Neural cell (in vitro differentiated cells): ENCODE results near the gene POSTN. TPM values are rescaled to one million over a fixed set of nuclear protein-coding genes. Genes with fewer than 3 reads are reported as not detected.

Experiments
- H2AFZ ChIP-seq: fragments of 200-600, 300-800 bp; sonication (generic), shearing (Covaris generic); 2 replicates; pipeline ENCODE4 v1.6.0; 2014; ENCODE audit warnings: low read depth, mild to moderate bottlenecking, antibody characterized with exemption, low read length, moderate library complexity
- H3F3A ChIP-seq: fragments of 200-600 bp; shearing (Covaris generic); 2 replicates; pipeline ENCODE4 v1.6.1; 2016; ENCODE audit warnings: mild to moderate bottlenecking, moderate library complexity, mixed read lengths, antibody characterized with exemption, low read length; ENCODE audit not compliant: insufficient read depth, poor library complexity, severe bottlenecking
- H3K27ac ChIP-seq: fragments of 200-600, 300-800 bp; sonication (generic), shearing (Covaris generic); 2 replicates; pipeline ENCODE4 v1.5.1; 2014; ENCODE audit warnings: mild to moderate bottlenecking, low read length, moderate library complexity
- H3K27me3 ChIP-seq: fragments of 300-800, 200-600 bp; sonication (generic), shearing (Covaris generic); 2 replicates; pipeline ENCODE4 v1.6.0; 2014; ENCODE audit warnings: mild to moderate bottlenecking, low read depth, low read length, moderate library complexity; ENCODE audit not compliant: insufficient read depth
- H3K36me3 ChIP-seq: fragments of 300-800, 200-600 bp; sonication (generic), shearing (Covaris generic); 2 replicates; pipeline ENCODE4 v1.5.1; 2014; ENCODE audit warnings: mild to moderate bottlenecking, antibody characterized with exemption, low read length, moderate library complexity; ENCODE audit not compliant: insufficient read depth
- H3K4me2 ChIP-seq: fragments of 300-800, 200-600 bp; sonication (generic), shearing (Covaris generic); 2 replicates; pipeline ENCODE4 v1.6.0; 2014; ENCODE audit warnings: mild to moderate bottlenecking, low read length
- H3K4me3 ChIP-seq: fragments of 300-800, 200-600 bp; sonication (generic), shearing (Covaris generic); 2 replicates; pipeline ENCODE4 v1.5.1; 2014; ENCODE audit warnings: mild to moderate bottlenecking, low read length, moderate library complexity
- H3K79me2 ChIP-seq: fragments of 200-600 bp; shearing (Covaris generic); replicated peaks from 2 replicates; pipeline ENCODE4 v1.6.0; 2014; ENCODE audit warnings: mild to moderate bottlenecking, low read length, moderate library complexity; ENCODE audit not compliant: insufficient read depth
- H3K9ac ChIP-seq: fragments of 300-800, 200-600 bp; sonication (generic), shearing (Covaris generic); 2 replicates; pipeline ENCODE4 v1.6.1; 2016; ENCODE audit warnings: mild to moderate bottlenecking, low read length, mixed read lengths
- H3K9me2 ChIP-seq: fragments of 200-600 bp; shearing (Covaris generic); 2 replicates; pipeline ENCODE4 v1.6.1; 2016; ENCODE audit warnings: mild to moderate bottlenecking, low read length, mixed read lengths; ENCODE audit not compliant: insufficient read depth
- H3K9me3 ChIP-seq: fragments of 200-600, 300-800 bp; sonication (generic), shearing (Covaris generic); 2 replicates; pipeline ENCODE4 v1.6.1; 2016; ENCODE audit warnings: mild to moderate bottlenecking, mixed run types, low read length, moderate library complexity, mixed read lengths
- H4K20me1 ChIP-seq: fragments of 200-600 bp; shearing (Covaris generic); 2 replicates; pipeline ENCODE4 v1.6.1; 2016; ENCODE audit warnings: mild to moderate bottlenecking, mixed run types; ENCODE audit not compliant: insufficient read depth
- EP300 ChIP-seq: fragments of 450-650 bp; conservative IDR thresholded peaks from 2 replicates; pipeline ENCODE4 v1.6.1; 2014; ENCODE audit warnings: antibody characterized with exemption, mild to moderate bottlenecking, moderate library complexity; ENCODE audit not compliant: poor library complexity, severe bottlenecking
- EZH2 ChIP-seq: fragments of 200-600, 300-800 bp; shearing (Covaris generic), sonication (generic); IDR thresholded peaks from 2 replicates; pipeline ENCODE4 v1.6.1; 2014; ENCODE audit warnings: antibody characterized with exemption, low read length, borderline replicate concordance, mild to moderate bottlenecking; ENCODE audit not compliant: insufficient read depth, poor library complexity, severe bottlenecking
- MXI1 ChIP-seq: fragments of 450-650 bp; conservative IDR thresholded peaks from 2 replicates; pipeline ENCODE4 v1.6.1; 2014; ENCODE audit warnings: antibody characterized with exemption, mild to moderate bottlenecking; ENCODE audit not compliant: poor library complexity, severe bottlenecking
- POLR2AphosphoS5 ChIP-seq: IDR thresholded peaks from 2 replicates; pipeline ENCODE4 v1.6.1; 2012
- RAD21 ChIP-seq: fragments of 450-650 bp; conservative IDR thresholded peaks from 2 replicates; pipeline ENCODE4 v1.6.1; 2014; ENCODE audit warnings: antibody characterized with exemption, mild to moderate bottlenecking, moderate library complexity
- SMC3 ChIP-seq: fragments of 450-650 bp; conservative IDR thresholded peaks from 2 replicates; pipeline ENCODE4 v1.6.1; 2014; ENCODE audit warnings: antibody characterized with exemption, mild to moderate bottlenecking, moderate library complexity; ENCODE audit not compliant: poor library complexity
- TAF1 ChIP-seq: IDR thresholded peaks from 2 replicates; pipeline ENCODE4 v1.6.1; 2012; ENCODE audit warnings: low read depth
- polyA plus RNA-seq: library from polyadenylated mRNA; depleted of rRNA; stranded (reverse); fragments of >200 nt; gene quantifications from 2 replicates; pipeline ENCODE4 v1.2.3, GENCODE V29; 2014
- TF ChIP-seq, protein P1 (sequence below): IDR thresholded peaks from 2 replicates; pipeline ENCODE4 v1.6.1; 2012; ENCODE audit warnings: borderline replicate concordance
- TF ChIP-seq, protein P2 (sequence below): fragments of 450-650 bp; IDR thresholded peaks from 2 replicates; pipeline ENCODE4 v1.5.1; 2014; ENCODE audit warnings: antibody characterized with exemption, mild to moderate bottlenecking, moderate library complexity; ENCODE audit not compliant: poor library complexity, severe bottlenecking

POSTN gene
- polyA plus RNA-seq, 1 donor from 2014 or later, result 1.8 TPM

DNA sequence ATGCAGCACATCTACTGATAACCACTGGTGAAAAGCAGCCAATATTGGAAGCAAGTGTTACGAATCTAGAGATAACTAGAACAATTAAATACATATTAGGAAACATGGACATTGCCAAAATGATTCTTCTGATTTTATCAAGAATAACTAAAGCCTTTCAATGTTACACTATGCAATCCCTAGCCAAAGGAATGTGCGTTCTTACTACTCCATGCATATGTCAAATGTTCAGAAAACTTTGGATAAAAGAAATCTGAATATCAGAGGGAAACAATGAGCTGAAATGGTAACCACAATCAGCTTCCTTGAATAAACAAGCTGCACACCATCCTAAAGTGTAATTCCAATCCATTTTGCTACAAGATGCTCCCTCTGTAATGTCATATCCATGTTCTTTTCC is 951 bp upstream of the POSTN start:
- H3K4me2 ChIP-seq, result no peak overlapping the region
- no peaks in the 10 kb centered on the region for H3K36me3 ChIP-seq
- no peak overlapping the region for H2AFZ ChIP-seq

DNA sequence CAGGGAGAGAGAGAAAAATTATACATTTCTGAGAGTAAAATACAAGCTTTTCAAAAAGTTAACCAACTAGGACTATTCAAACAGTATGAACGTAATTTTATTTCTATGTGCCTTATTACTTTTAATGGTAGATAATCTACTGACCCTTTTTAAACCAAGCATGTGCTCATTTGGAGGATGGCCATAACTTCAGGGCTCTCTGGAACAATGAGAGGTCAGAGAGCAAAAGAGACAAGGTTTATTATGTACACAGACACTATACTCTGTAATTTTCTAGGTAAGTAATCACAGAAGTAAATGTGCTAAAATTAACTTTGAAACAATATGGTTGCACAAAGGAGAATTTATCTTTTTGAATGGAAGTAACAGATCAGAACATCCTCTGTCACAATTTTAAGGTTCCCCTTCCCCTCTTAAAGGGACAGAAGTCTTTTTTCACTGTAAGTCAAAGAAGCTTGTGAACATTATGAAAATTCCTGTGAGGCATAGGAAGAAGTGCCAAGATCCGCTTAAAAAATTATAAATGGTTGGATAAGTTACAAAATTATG is 1.0 kb downstream of the POSTN start:
- Histone ChIP-seq H3K9me3 (no peaks in the 10 kb centered on the region), H3K79me2 (no peaks in the 10 kb centered on the region), H3K36me3 (no peaks in the 10 kb centered on the region), H4K20me1 (no peaks in the 10 kb centered on the region), H3K9ac (no peak overlapping the region), H3K4me3 (no peak overlapping the region), H3K27ac (no peak overlapping the region), H2AFZ (no peak overlapping the region), H3K9me2 (no peaks in the 10 kb centered on the region), H3F3A (no peaks in the 10 kb centered on the region), H3K4me2 (no peak overlapping the region), H3K27me3 (no peaks in the 10 kb centered on the region)
- TF ChIP-seq TAF1, result no peak

More for the DNA sequence above, 951 bp upstream of the POSTN start:
- no peak overlapping the region for H3K27ac ChIP-seq
- H3K9me2 ChIP-seq, result no peaks in the 10 kb centered on the region
- no peak overlapping the region for H3K9ac ChIP-seq
- H3K9me3 ChIP-seq, result no peaks in the 10 kb centered on the region
- TF ChIP-seq, protein P1, sequence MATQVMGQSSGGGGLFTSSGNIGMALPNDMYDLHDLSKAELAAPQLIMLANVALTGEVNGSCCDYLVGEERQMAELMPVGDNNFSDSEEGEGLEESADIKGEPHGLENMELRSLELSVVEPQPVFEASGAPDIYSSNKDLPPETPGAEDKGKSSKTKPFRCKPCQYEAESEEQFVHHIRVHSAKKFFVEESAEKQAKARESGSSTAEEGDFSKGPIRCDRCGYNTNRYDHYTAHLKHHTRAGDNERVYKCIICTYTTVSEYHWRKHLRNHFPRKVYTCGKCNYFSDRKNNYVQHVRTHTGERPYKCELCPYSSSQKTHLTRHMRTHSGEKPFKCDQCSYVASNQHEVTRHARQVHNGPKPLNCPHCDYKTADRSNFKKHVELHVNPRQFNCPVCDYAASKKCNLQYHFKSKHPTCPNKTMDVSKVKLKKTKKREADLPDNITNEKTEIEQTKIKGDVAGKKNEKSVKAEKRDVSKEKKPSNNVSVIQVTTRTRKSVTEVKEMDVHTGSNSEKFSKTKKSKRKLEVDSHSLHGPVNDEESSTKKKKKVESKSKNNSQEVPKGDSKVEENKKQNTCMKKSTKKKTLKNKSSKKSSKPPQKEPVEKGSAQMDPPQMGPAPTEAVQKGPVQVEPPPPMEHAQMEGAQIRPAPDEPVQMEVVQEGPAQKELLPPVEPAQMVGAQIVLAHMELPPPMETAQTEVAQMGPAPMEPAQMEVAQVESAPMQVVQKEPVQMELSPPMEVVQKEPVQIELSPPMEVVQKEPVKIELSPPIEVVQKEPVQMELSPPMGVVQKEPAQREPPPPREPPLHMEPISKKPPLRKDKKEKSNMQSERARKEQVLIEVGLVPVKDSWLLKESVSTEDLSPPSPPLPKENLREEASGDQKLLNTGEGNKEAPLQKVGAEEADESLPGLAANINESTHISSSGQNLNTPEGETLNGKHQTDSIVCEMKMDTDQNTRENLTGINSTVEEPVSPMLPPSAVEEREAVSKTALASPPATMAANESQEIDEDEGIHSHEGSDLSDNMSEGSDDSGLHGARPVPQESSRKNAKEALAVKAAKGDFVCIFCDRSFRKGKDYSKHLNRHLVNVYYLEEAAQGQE, result no peak
- TF ChIP-seq RAD21, result no peak
- no peak for TF ChIP-seq TAF1
- TF ChIP-seq, protein P2, sequence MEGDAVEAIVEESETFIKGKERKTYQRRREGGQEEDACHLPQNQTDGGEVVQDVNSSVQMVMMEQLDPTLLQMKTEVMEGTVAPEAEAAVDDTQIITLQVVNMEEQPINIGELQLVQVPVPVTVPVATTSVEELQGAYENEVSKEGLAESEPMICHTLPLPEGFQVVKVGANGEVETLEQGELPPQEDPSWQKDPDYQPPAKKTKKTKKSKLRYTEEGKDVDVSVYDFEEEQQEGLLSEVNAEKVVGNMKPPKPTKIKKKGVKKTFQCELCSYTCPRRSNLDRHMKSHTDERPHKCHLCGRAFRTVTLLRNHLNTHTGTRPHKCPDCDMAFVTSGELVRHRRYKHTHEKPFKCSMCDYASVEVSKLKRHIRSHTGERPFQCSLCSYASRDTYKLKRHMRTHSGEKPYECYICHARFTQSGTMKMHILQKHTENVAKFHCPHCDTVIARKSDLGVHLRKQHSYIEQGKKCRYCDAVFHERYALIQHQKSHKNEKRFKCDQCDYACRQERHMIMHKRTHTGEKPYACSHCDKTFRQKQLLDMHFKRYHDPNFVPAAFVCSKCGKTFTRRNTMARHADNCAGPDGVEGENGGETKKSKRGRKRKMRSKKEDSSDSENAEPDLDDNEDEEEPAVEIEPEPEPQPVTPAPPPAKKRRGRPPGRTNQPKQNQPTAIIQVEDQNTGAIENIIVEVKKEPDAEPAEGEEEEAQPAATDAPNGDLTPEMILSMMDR, result no peak
- no peak for TF ChIP-seq EP300
- no peak for TF ChIP-seq POLR2AphosphoS5
- TF ChIP-seq SMC3, result no peak
- TF ChIP-seq MXI1, result no peak
- no peak for TF ChIP-seq EZH2
- no peaks in the 10 kb centered on the region for H3K79me2 ChIP-seq
- no peaks in the 10 kb centered on the region for H4K20me1 ChIP-seq
- H3F3A ChIP-seq, result no peaks in the 10 kb centered on the region
- H3K27me3 ChIP-seq, result no peaks in the 10 kb centered on the region
- H3K4me3 ChIP-seq, result no peak overlapping the region

DNA sequence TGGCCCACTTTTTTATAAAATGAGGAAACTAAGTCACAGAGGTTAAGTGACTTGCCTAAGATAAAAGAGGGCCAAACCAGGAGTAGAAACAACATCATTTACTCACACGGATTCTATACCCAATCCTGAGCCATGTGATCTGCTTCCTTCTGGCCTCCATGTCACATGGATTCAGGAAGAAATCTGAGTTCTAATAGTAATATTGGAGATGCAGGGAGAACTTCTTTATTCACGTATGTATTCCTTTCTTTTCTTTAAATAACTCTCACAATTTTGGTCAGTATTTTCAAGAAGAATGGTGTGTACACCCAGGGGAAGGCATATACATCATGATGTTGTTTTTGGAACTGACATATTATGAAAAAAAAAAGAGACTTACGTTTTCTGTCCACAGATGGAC is 1.8 kb downstream of the POSTN start:
- no peaks in the 10 kb centered on the region for H3K36me3 ChIP-seq
- H3K4me2 ChIP-seq, result no peak overlapping the region
- H3K4me3 ChIP-seq, result no peak overlapping the region
- H2AFZ ChIP-seq, result no peak overlapping the region
- no peaks in the 10 kb centered on the region for H3K9me3 ChIP-seq
- H4K20me1 ChIP-seq, result no peaks in the 10 kb centered on the region
- no peaks in the 10 kb centered on the region for H3K9me2 ChIP-seq
- no peak overlapping the region for H3K9ac ChIP-seq
- H3F3A ChIP-seq, result no peaks in the 10 kb centered on the region
- no peaks in the 10 kb centered on the region for H3K27me3 ChIP-seq
- TF ChIP-seq RAD21 (no peak), SMC3 (no peak), MXI1 (no peak), TAF1 (no peak), EP300 (no peak), EZH2 (no peak), POLR2AphosphoS5 (no peak)
- TF ChIP-seq, protein P1, result no peak
- TF ChIP-seq, protein P2, result no peak
- no peak overlapping the region for H3K27ac ChIP-seq
- H3K79me2 ChIP-seq, result no peaks in the 10 kb centered on the region
